Renal pelvis (tissue), 4 donors: ENCODE measurements around the gene DCST1. TPM values are rescaled to one million over a fixed set of nuclear protein-coding genes. Genes with fewer than 3 reads are reported as not detected.

Source experiments
- DNase-seq: peaks from one replicate; pipeline ENCODE4 v3.0.0-alpha.2; 2013
- polyA plus RNA-seq, 3 donors: library from polyadenylated mRNA; unstranded; fragments of 120-200 nt; gene quantifications; one replicate each; pipeline ENCODE4 v1.2.1, GENCODE V29; 2013; ENCODE audit not compliant: insufficient read length in 3 of 3

Gene DCST1
- polyA plus RNA-seq, 3 donors = 0.38 to 0.61 (median 0.41) TPM

DNA sequence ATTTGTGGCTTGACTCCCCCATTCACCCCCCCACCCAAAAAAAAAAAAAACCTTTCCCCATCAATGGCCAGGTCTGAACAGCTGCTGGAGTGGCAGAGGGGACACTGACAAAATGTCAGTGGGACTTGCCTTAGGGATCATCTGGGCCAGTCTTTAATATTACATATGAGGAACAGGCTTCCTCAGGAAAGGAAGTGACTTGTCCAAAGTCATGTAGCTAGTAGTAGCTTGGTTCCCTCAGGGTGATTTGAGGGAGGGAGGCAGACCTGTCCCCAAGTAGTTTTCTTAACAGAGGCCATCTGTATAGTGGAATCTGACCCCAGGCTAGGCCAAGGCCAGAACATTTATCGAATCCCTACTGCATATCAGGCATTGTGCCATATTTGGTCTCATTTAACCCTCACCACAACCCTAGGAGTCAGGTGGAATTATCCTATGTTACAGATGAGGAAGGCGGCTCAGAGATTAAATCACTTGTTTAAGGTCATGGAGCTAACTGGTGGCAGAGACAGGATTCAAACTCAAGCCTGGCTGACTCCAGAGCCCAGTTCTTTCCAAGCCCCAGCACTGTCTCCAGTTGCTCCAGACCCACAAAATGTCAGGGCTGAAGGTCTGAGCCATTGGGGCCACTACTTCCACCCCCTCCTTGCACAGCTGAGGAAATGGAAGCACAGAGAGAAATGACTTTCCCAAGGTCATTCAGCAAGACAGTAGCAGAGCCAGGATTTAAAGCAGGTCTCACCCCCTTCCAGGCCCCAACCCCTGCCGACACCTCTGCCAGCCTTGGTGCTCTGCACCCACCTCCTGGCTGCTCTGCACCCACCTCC lies 20.6 kb upstream of the DCST1 start:
- no peak for DNase-seq

DNA sequence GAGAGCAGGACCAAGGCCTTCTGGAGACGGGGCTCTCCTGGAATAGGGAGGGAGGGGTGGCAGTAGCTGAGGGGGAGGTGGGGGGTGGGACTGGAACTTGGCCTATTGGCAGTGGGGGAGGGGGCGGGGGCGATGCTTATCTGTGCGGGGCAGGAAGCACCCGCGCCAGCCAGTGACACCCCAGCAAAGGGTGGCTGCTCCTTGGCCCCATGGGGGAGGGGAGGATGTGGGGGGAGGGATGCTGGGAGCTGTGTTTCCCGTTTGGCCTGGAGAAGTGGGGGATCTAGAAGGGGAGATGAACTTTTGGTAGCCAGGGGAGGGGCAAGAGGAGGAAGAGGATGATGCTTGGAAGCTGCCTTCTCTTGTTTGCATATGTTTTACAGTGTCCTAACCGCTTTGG lies 20.0 kb upstream of the DCST1 start:
- DNase-seq = no peak

GRCh38 chr1:155014709-155015508 lies 18.7 kb upstream of the DCST1 start:
- no peak for DNase-seq

- no peak for DNase-seq
These were observed 17.9 kb upstream of the DCST1 start for GRCh38 chr1:155015527-155016230.

DNA sequence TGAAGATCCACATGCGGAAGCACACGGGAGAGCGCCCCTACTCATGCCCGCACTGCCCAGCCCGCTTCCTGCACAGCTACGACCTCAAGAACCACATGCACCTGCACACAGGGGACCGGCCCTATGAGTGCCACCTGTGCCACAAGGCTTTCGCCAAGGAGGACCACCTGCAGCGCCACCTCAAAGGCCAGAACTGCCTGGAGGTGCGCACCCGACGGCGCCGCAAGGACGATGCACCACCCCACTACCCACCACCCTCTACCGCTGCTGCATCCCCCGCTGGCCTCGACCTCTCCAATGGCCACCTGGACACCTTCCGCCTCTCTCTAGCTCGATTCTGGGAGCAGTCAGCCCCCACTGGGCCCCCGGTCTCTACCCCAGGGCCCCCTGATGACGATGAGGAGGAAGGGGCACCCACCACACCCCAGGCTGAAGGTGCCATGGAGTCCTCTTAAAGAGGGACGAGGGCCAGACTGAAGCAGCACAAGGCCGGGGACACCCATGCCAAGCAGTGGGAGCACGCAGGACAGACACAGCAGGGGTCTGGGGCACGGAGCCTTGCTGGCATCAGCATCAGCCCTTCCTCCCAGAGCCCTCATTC lies 17.3 kb upstream of the DCST1 start:
- no peak for DNase-seq

DNA sequence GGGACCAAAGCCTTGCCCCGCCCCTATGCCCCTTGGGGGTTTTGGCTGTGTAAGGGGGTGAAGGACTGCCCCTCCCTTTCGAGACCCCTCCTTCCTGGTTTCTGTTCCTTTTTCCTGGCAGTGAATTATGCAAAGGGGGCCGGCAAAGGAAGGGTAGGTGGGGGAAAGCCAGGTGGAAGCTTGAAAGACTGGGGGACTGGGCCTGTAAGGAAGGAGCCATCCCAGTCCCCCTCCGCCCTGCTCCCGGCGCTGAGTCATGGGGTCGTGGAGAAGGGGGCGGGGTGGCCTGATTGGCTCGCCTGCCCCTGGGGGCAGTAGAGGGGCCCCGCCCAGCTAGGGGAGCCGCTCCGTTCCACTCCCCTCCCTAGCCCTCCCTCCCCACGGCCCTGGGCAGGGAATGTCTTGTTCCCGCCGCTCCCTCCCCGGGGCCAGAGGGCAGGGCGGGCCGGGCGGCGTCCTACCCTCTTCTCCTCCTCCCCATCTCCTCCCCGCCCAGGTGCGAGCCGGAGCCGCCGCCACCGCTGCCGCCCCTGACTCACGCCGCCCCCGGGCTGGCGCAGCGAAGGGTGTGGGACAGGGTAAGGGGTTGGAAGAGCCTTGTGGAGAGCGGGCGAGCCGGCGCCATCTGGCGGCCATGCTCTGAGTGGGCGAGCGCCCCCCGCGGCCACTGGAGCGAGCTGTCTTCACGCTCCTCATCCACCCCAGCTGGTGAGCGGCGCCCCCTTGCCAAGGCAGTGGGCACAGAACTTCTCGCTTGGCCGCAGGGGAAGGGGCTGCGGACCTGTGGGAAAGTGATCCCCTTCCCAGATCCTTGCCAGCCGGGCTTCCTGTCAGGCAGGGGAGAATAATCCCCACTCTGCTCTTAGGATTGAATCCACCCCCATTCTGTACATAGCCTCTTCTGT lies 16.3 kb upstream of the DCST1 start:
- DNase-seq = peak; percentile 88

GRCh38 chr1:155017946-155018316 lies 15.7 kb upstream of the DCST1 start:
- DNase-seq = no peak

DNA sequence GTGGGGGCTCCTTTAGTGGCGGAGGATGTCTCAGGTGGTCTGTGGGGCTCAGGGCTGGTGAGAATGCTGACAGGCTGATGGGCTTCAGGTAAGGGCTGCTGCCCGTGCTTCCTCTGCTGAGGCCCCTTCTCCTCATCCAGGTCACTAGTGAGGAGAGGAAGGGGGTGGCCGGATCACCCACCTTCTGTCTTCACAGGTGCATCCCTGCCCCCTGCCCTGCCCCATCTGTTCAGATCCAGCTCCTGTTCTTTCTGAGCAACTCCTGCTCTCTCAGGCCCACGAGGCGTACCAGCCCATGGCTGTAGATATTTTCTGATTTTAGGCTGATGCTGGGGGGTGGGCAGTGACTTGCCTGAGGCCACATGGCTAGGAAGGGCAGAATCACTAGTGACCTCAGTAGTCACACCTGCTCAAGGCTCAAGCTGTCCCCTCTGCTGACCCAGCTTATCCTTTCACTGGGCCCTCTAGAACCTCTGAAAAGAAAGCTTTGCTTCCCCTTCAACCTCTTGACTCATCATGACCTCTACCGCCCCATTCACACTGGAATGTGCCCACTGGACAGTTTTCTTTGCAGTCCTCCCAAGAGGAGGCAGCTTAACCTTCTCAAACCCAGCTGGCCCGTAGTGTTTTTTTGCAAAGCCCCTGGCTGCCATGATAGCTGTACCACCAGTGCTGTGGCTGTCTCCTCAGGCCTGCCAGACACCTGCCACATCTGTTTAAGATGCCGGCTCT lies 14.8 kb upstream of the DCST1 start:
- no peak for DNase-seq

GRCh38 chr1:155019377-155020245 lies 14.0 kb upstream of the DCST1 start:
- no peak for DNase-seq

DNA sequence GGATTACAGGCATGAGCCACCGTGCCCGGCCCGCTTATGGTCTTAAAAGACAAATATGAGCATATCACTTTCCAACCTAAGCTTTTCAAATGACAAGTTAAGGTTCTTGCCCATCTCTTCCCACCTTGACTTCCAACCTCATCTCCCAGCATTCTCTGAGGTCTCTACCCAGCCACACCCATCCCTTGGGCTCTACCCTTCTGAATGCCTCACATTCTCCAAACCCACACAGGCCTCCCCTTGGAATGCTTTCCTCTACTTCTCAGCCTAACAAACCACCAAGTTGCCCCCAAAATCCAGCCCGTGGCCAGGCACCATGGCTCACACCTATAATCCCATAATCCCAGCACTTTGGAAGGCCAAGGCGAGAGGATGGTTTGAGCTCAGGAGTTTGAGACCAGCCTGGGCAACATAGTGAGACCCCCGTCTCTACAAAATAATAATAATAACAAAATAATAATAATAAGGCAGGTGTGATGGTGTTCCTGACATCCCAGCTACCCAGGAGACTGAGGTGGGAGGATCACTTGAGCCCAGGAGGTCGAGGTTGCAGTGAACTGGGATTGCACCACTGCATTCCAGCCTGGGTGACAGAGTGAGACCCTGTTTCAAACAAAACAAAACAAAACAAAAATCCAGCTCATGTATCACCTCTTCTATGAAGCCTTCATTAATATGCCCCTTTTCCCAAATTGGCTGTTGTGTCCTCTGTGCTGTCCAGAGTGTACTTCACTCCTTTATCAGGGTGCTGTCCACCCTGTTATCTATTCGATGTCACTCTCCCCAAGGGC lies 11.3 kb upstream of the DCST1 start:
- DNase-seq = no peak

DNA sequence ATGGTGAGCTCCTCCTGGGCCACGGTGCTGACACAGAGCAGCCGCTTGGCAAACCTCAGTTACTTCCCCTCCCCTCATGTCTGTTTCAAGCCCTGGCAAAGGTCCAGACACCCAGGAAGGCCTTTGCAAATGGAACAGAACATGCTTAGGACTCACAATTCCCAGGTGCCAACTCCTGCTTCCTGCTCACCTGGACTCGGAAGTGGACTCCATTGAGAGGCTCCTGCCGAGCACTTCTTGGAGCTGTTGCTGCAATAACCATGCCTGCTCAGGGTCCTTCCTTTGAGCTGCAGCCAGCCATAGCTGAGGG lies 10.7 kb upstream of the DCST1 start:
- DNase-seq = no peak

GRCh38 chr1:155023627-155024026 lies 10.0 kb upstream of the DCST1 start:
- no peak for DNase-seq

- no peak for DNase-seq
These were observed 9.3 kb upstream of the DCST1 start for GRCh38 chr1:155024315-155024714.

GRCh38 chr1:155026154-155026553 lies 7.5 kb upstream of the DCST1 start:
- no peak for DNase-seq

- no peak for DNase-seq
These were observed 7.0 kb upstream of the DCST1 start for GRCh38 chr1:155026588-155026987.

DNA sequence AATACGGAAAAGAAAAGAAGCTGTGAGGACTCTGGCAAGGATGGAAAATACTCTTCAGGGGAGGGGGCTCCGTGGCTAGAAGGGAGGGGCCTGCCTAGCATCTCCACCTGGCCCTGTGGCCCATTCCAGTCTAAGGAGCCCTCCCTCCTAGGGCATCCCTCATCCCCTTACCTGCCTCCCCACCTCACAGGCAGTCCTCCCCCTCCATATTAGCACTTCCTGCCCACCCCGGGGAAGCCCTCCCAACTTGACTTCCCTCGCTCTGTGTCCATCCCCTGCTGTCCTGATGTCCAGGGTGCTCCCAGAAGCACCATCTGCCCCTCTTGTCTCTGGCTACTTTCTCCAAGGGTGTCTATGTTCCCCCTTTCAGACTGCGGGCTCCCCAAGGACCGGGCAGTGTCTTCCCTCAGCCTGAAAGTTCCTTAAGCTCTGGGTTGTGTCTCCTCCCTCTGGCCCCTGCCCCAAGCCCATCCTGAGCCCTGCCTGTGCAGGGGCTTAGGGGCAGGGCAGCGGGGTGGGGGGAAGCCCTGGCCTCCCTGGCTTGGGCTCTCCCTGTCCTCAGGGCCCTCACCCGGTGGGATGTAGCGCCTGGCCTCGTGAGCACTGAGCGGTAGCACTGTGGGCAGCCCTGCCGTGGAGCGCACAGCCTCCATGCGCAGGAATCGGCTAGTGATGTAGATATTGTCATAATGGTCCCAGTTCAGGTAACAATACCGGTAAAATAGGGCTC lies 3.9 kb upstream of the DCST1 start:
- no peak for DNase-seq

- DNase-seq = no peak
These were observed 3.3 kb upstream of the DCST1 start for GRCh38 chr1:155030243-155030795.

DNA sequence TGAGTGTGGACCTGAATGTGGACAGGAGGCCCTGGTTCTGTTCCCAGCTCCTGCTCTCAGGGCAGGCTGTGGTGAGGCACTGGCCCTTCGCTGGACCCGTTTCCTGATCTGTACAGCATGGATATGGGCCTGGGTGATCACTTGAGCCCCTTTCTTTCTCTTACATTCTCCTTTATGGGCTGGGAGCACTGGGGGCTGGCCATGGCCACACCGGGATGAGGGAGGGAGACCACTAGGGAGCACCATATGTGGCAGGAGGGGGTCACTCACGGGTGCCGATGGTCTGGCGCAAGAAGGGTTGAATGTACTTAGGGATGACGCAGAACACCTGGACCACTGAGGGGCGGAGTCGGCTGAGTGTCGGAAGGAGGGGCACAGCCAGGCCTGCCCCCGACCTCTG lies 2.7 kb upstream of the DCST1 start:
- DNase-seq = no peak
